Heart left ventricle (tissue), 16 donors: ENCODE measurements around the gene MYB. TPM values are rescaled to one million over a fixed set of nuclear protein-coding genes. Genes with fewer than 3 reads are reported as not detected.

Experiments
- ATAC-seq, 4 donors: fragments of 200-7000 bp; cut with Tn5 transposase; one replicate each; pipeline ENCODE4 v1.9.1; 2020 to 2022; ENCODE audit warnings: moderate library complexity in 4 of 4, mild to moderate bottlenecking in 3 of 4, moderate number of reproducible peaks in 1 of 4
- DNase-seq, 5 donors: peaks; one replicate each; pipeline ENCODE4 v3.0.0-alpha.2; 2020
- H3K27ac ChIP-seq, 12 donors: fragments of 200-600 bp; sonication (generic) in 4 of 12; one replicate each; pipeline versions ENCODE4 v1.5.0 to v1.8.0; 2016 to 2022; ENCODE audit warnings: mild to moderate bottlenecking in 2 of 12
- H3K27me3 ChIP-seq, 9 donors: fragments of 200-600 bp; sonication (generic) in 2 of 9; one replicate each; pipeline versions ENCODE4 v1.5.1 to v1.8.0; 2016 to 2022; ENCODE audit warnings: mild to moderate bottlenecking in 3 of 9
- H3K36me3 ChIP-seq, 9 donors: fragments of 200-600 bp; sonication (generic) in 2 of 9; one replicate each; pipeline versions ENCODE4 v1.5.0 to v1.8.0; 2018 to 2022; ENCODE audit warnings: mild to moderate bottlenecking in 2 of 9
- H3K4me1 ChIP-seq, 12 donors: fragments of 200-600 bp; sonication (generic) in 4 of 12; one replicate each; pipeline versions ENCODE4 v1.5.0 to v1.8.0; 2016 to 2022; ENCODE audit warnings: mild to moderate bottlenecking in 3 of 12
- H3K4me3 ChIP-seq, 12 donors: fragments of 200-600 bp; sonication (generic) in 4 of 12; one replicate each; pipeline versions ENCODE4 v1.5.0 to v1.8.0; 2017 to 2022; ENCODE audit warnings: mild to moderate bottlenecking in 9 of 12, moderate library complexity in 4 of 12
- H3K9me3 ChIP-seq, 12 donors: fragments of 200-600 bp; sonication (generic) in 4 of 12; one replicate each; pipeline versions ENCODE4 v1.5.0 to v1.8.0; 2016 to 2022; ENCODE audit warnings: mild to moderate bottlenecking in 1 of 12
- POLR2A ChIP-seq, 2 donors: fragments of 450-650 bp; IDR thresholded peaks; one replicate each; pipeline ENCODE4 v1.6.1; 2017; ENCODE audit warnings: antibody characterized with exemption in 2 of 2, mild to moderate bottlenecking in 2 of 2, moderate library complexity in 2 of 2
- WGBS, 4 donors: extraction: QIAGEN DNeasy Blood & Tissue Kit in 2 of 4; methylation state at CpG; one replicate each; pipeline versions ENCODE4 v1.1.5 to v1.1.7; 2013 to 2018; 5-methylcytosine and 5-hydroxymethylcytosine counted together
- intact Hi-C, 10 donors: fragments of 100-400 bp; cut with DNase I; formaldehyde crosslinking; loops; one replicate each; pipeline versions ENCODE4 v1.11.1 to v1.14.2; 2022
- polyA plus RNA-seq, 2 donors: library from polyadenylated mRNA; stranded (reverse); fragments of 200-250 nt; gene quantifications; one replicate each; pipeline ENCODE4 v1.2.3, GENCODE V29; 2013
- total RNA-seq, 9 donors: library from RNA; depleted of rRNA in 2 of 9; stranded (reverse); fragments of >200 nt in 2 of 9; fragmentation: NEBNext Ultra II Directional in 3 of 9; extraction: Animal tissue kit (Norgen Biotek cat#: 25700) in 3 of 9; gene quantifications; one replicate each; pipeline versions ENCODE4 v1.1.0 to v1.2.4, GENCODE V29; 2016 to 2023
- TF ChIP-seq, protein P1 (sequence below), 12 donors: fragments of 200-600 bp; sonication (generic) in 4 of 12; IDR thresholded peaks; one replicate each; pipeline versions ENCODE4 v1.5.0 to v1.8.0; 2018 to 2022; ENCODE audit warnings: antibody characterized with exemption in 12 of 12, mild to moderate bottlenecking in 5 of 12
- donor health status: ischemic (EF 13 %, LVEDD 7.1; RV severe dilation, severe dysfunction).
- donor health status: healthy with polysubstance abuse.
- donor health status: DM: no; HTN: yes; CAD: no.
- donor health status: DM: no; HTN: no; CAD: no.
- donor health status: ischemic (EF 25% LVEDD 6.9; RV normal size, moderate dysfunction).
- donor health status: ischemic (EF 25% LVEDD 5.7; RV mildly dilated, moderate dysfunction).
- donor health status: healthy.
- donor health status: DM: yes; HTN: yes; CAD: no.
- donor health status: ischemic (EF 35%, LVEDD 5.7; RV mildly dilated, moderate dysfunction).
- donor health status: nonischemic (EF 11% LVEDD 7.7; RV severe dilation, severe dysfunction).
- donor health status: DM: yes; HTN: yes; CAD: no.
- donor health status: PGD.
- donor health status: ischemic (EF 29% LVEDD 5.4; RV normal size, mild dysfunction).
- donor health status: nonischemic (EF 23%, LVEDD 6.1; RV moderate dilation, normal function).

MYB gene
- total and polyA plus RNA-seq, 11 donors: 0.12 to 0.53 (median 0.20) TPM; not detected in 8

DNA sequence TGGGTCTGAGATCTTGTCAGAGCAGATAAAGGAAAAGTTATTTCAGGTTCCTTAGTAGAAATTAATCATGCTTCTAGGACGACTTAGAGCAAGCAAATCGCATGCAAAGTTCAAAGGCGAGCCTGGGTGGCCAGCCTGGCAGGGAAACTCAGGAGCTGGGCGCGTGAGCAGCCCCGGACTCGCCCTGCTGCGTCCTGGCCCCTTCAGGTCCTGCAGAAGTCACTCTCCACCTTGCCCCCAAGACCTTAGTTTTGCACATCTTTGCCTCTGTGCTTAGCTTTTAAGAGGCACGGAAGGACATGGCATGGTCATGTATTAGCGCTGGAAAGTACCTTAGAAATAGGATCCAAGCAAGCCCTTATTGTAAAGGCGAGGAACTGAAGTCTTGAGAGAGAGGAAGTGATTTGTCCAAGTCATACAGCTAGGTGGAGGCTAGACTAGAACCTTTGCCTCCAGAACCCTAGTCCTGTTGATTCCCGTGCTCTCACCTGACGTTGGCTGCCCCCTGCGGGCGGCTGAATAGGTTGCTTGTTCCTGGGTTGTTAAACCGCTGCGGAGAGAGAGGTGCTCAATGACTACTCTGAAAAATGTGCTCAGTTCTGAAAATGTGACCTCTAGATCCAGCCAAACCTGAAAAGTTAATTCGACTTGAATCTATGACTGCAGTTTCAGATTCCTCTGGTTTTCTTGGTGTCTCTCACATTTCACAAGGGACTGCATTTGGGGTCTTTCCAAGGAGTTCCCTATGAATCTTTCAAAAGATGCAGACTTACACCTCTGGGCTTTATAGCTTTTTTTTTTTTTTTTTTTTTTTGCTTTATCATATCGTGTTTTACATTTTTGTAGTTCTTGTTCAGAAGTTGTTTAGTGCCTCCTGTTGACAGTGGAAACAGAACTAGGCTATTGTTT is 2.7 kb downstream of the MYB start:
- no peaks in the 10 kb centered on the region for H3K9me3 ChIP-seq
- peak in 1 of 5 donors; percentile 67 for DNase-seq
- 8 to 16% (median 12%) methylated on average over 16 to 19 of the region's 19 CpGs for WGBS, 4 donors

DNA sequence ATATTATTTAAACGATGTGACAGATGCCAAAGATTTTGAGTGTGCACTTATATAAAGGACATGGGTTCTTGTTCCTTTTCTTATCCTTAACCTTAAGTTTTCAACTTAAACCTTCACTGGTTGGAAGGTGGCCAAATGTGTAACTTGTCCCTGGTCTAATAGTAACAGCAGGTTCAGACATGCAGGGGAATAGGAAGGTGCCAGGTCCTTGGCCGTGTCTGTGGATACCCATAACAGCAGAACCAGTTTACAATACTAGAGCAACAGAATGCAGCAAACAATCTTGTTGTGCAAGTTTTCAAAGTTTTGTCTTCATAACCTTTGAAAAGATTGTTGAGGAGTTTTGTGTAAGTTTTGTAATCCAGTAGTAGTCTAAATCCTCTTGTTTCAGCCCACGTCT is 4.4 kb downstream of the MYB start:
- no peak for TF ChIP-seq POLR2A (IDR thresholded peaks at IDR 0.05)
- TF ChIP-seq, protein P1, sequence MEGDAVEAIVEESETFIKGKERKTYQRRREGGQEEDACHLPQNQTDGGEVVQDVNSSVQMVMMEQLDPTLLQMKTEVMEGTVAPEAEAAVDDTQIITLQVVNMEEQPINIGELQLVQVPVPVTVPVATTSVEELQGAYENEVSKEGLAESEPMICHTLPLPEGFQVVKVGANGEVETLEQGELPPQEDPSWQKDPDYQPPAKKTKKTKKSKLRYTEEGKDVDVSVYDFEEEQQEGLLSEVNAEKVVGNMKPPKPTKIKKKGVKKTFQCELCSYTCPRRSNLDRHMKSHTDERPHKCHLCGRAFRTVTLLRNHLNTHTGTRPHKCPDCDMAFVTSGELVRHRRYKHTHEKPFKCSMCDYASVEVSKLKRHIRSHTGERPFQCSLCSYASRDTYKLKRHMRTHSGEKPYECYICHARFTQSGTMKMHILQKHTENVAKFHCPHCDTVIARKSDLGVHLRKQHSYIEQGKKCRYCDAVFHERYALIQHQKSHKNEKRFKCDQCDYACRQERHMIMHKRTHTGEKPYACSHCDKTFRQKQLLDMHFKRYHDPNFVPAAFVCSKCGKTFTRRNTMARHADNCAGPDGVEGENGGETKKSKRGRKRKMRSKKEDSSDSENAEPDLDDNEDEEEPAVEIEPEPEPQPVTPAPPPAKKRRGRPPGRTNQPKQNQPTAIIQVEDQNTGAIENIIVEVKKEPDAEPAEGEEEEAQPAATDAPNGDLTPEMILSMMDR (IDR thresholded peaks at IDR 0.05): no peak
- Histone ChIP-seq H3K36me3 (no peaks in the 10 kb centered on the region), H3K27me3 (peaks cover 7 to 69% (median 36%) of the 10 kb centered on the region in 9 donors), H3K4me1 (peaks cover 0 to 32% (median 18%) of the 10 kb centered on the region in 12 donors), H3K4me3 (no peak overlapping the region), H3K9me3 (no peaks in the 10 kb centered on the region), H3K27ac (no peak overlapping the region)
- ATAC-seq: no peak
- intact Hi-C loops: loop anchor here in 1 of 10 donors (10.0 kb wide), 1 partner anchor 1321 kb away; no protein-coding TSS in a partner anchor
- 87 to 94% (median 91%) methylated on average over 3 of the region's 3 CpGs for WGBS, 4 donors
- DNase-seq: no peak

More for the DNA sequence above, 2.7 kb downstream of the MYB start:
- H3K36me3 ChIP-seq: no peaks in the 10 kb centered on the region
- peak in 2 of 4 donors; percentile 24 to 30 for ATAC-seq
- intact Hi-C loops: loop anchor here in 1 of 10 donors (10.0 kb wide), 1 partner anchor 1319 kb away; no protein-coding TSS in a partner anchor
- peaks cover 0 to 36% (median 19%) of the 10 kb centered on the region in 12 donors for H3K4me1 ChIP-seq
- no peak overlapping the region for H3K27ac ChIP-seq
- H3K4me3 ChIP-seq: peak overlapping the region in 10 of 12 donors; percentile 41 to 72 (median 61)
- TF ChIP-seq, protein P1 (IDR thresholded peaks at IDR 0.05): peak in 8 of 12 donors; percentile 9 to 39 (median 22)
- TF ChIP-seq POLR2A (IDR thresholded peaks at IDR 0.05): no peak
- H3K27me3 ChIP-seq: peaks cover 7 to 67% (median 36%) of the 10 kb centered on the region in 9 donors

DNA sequence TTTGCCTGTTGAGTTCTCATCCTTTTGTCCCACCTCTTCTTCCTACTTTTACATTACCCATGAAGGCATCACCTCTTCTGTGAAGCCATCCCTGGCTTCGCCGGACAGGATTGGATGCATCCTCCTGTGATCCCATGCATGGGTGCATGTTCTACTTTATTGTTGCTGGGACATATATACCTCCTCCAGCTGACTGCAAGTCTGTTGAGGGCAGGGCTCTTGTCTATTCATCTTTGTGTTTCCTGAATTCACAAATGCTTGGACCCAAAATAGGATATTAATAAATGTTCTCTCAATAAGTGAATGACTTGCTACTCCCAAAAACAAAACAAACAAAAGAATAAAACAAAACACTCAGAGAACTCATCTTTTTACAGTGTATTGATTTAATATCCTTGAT is 5.1 kb downstream of the MYB start:
- no peak for DNase-seq
- Histone ChIP-seq H3K4me1 (peaks cover 0 to 30% (median 18%) of the 10 kb centered on the region in 12 donors), H3K36me3 (no peaks in the 10 kb centered on the region), H3K4me3 (no peak overlapping the region), H3K9me3 (no peaks in the 10 kb centered on the region), H3K27me3 (peaks cover 7 to 69% (median 36%) of the 10 kb centered on the region in 9 donors), H3K27ac (no peak overlapping the region)
- no peak for TF ChIP-seq POLR2A (IDR thresholded peaks at IDR 0.05)
- TF ChIP-seq, protein P1 (IDR thresholded peaks at IDR 0.05): no peak
- intact Hi-C loops: loop anchor here in 1 of 10 donors (10.0 kb wide), 1 partner anchor 1321 kb away; no protein-coding TSS in a partner anchor
- ATAC-seq: no peak
- WGBS, 4 donors: 98 to 99% (median 98%) methylated on average over 2 of the region's 2 CpGs

DNA sequence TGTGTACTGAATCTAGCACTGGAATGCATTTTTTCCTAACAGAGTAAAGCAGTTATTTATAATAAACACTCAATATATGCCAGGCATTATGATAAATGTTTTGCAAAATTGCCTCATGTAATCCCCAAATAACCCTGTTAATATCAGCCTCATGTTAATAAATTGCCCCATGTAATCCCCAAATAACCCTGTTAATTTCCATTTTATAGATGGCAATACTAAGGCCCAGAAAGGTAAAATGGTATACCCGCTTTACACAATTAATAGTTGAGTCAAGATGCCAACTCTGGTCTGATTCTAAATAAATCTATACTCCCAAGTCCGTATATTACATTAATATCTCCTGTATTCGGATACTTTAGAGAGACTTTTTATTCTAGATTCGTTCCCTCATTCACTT is 6.3 kb downstream of the MYB start:
- 94 to 97% (median 95%) methylated on average over 4 of the region's 4 CpGs for WGBS, 4 donors
- no peaks in the 10 kb centered on the region for H3K9me3 ChIP-seq
- H3K36me3 ChIP-seq: no peaks in the 10 kb centered on the region
- H3K4me1 ChIP-seq: peaks cover 0 to 28% (median 13%) of the 10 kb centered on the region in 12 donors
- no peak for DNase-seq
- no peak for ATAC-seq
- H3K27me3 ChIP-seq: peaks cover 7 to 65% (median 36%) of the 10 kb centered on the region in 9 donors
- intact Hi-C loops: loop anchor here in 1 of 10 donors (10.0 kb wide), 1 partner anchor 1323 kb away; no protein-coding TSS in a partner anchor
- no peak overlapping the region for H3K4me3 ChIP-seq
- H3K27ac ChIP-seq: no peak overlapping the region
- TF ChIP-seq, protein P1 (IDR thresholded peaks at IDR 0.05): no peak
